Measurements from ENCODE around the gene B9D1.

B9D1 gene

GRCh38 chr17:19301274-19301951, 61.1 kb downstream of the B9D1 start:
- DNase-seq: no peak

GRCh38 chr17:19299866-19300265, 62.7 kb downstream of the B9D1 start:
- DNase-seq: no peak

- DNase-seq: no peak
Observed at GRCh38 chr17:19299214-19299747, 63.2 kb downstream of the B9D1 start.

GRCh38 chr17:19298569-19299213, 63.8 kb downstream of the B9D1 start:
- DNase-seq: no peak

- no peak for DNase-seq
Observed at GRCh38 chr17:19296786-19297778, 65.4 kb downstream of the B9D1 start.

GRCh38 chr17:19295473-19296135, 66.9 kb downstream of the B9D1 start:
- DNase-seq: no peak

- no peak for DNase-seq
Observed at GRCh38 chr17:19294443-19294842, 68.1 kb downstream of the B9D1 start.

Measured in activated gamma-delta T cell treated with Interleukin-2 at 50 U/mL for 16 hours (primary cell).